ENCODE data around the gene NPTN.

DNA sequence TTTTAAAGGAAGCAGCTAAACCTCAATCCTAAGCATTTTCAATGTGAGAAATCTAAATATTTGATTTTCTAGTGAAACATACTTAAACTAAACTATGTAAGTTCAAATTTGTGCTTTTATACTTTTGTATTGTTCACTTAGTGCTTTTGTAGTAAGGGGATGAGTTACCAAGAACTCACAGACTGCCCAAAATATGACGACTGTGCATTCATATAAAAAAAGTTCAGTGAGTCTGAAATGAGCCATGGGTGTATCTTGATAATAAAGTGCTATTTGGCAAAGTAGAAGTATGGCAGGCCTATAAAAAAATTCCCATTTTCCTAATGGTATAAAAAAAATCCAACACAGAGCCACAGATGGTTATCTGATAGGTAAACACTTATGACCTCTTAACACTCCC, 66.2 kb downstream of the NPTN start:
- TF ChIP-seq RARB (CRISPR knock-in tag; IDR thresholded peaks at IDR 0.05) (no peak), GLIS3 (CRISPR knock-in tag; IDR thresholded peaks at IDR 0.05) (no peak), ZNF70 (CRISPR knock-in tag; IDR thresholded peaks at IDR 0.05) (no peak)
